ENCODE data around the gene C16orf74. TPM values are rescaled to one million over a fixed set of nuclear protein-coding genes. Genes with fewer than 3 reads are reported as not detected.

C16orf74 gene
- total RNA-seq (2014; rRNA removed; shearing (Covaris generic)): 7.7 and 20.8 TPM in 2 replicates

GRCh38 chr16:85750827-85751697 lies at the start of gene C16orf74:
C16orf74 (minus strand) TSS chr16:85751096; CDS start chr16:85735217, 15,879 bp downstream.
- H3K4me3 ChIP-seq: peak within 1 kb of the TSS; percentile 84
- H3K36me3 ChIP-seq: no peaks in the 10 kb centered on the region; the same call in 1 of the 2 replicates
- no peaks in the 10 kb centered on the region; the same call in 1 of the 2 replicates for H3K9me3 ChIP-seq (replicated peaks)
- DNase-seq (ENCODE audit: low read depth in 1 of 2, low spot score in 2 of 2): peak in 1 of 2 experiments; percentile 33
- H3K4me1 ChIP-seq (replicated peaks): peaks cover 41% of the 10 kb centered on the region
- H3K27ac ChIP-seq: no peak within 1 kb of the TSS; the same call in 1 of the 2 replicates
- H3K27me3 ChIP-seq (replicated peaks): no peaks in the 10 kb centered on the region

DNA sequence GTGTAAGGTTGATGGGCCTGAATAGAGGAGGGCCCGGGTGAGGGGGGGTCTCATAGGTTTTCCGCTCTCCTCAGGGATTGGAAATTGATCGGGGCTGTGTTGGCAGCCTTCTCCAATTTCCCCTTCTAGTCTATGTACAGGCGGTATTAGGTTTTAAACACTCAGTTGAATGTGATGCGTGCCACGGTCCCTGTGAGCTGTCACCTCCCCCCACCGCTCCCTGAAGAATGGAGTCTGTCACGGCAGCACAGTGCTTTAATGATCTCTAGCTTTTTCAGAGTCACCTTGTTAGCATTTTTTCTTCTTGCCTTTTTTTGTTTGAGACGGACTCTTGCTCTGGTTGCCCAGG lies 49.4 kb upstream of the C16orf74 start:
- peak overlapping the region; percentile 96 for H3K4me3 ChIP-seq
- H3K4me1 ChIP-seq (replicated peaks): peaks cover 9% of the 10 kb centered on the region
- DNase-seq (ENCODE audit: low read depth in 1 of 2, low spot score in 2 of 2): peak in 1 of 2 experiments; percentile 68
- peaks cover 82% of the 10 kb centered on the region for H3K36me3 ChIP-seq
- H3K27ac ChIP-seq: peak overlapping the region; percentile 93
- 0 out of 2 replicates have a peak, but pooled peaks cover 2% of the 10 kb centered on the region for H3K9me3 ChIP-seq (replicated peaks)
- H3K27me3 ChIP-seq (replicated peaks): no peaks in the 10 kb centered on the region

DNA sequence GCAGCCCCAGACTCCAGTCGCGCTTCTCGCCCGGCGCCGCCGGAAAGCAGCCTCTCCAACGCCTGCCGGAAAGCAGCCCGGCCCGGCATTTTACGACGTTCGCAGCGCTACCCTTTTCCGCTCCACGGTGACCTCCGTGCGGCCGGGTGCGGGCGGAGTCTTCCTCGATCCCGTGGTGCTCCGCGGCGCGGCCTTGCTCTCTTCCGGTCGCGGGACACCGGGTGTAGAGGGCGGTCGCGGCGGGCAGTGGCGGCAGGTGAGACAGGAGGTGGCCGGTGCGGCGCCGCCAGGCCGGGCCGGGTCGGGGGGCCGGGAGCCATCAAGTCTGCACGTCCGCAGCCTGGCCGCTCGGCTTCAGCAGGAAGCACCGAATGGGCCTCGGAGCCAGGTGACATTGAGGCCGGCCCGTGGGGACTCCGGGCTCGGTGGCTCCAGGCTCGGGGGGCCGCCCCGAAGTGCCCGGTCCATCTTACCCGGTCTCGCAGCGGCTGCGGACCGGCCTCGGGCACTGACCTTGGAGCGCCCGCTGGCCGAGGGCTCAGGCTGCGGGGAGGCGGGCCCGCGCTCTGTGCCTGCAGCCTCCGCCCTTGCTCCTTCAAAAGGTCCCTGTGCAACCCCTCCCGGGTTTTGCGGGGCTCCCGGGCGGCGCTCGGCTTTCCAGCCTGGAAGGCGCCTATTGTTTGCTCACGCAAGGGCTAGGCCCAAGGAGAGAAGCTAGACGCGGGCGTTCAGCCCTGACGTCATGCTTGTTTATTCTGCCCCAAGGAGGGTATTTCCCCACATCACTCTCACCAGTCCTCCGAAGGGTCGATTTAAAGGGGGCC lies 48.8 kb upstream of the C16orf74 start, which contains the start of the genes COX4I1 and EMC8:
TSS of gene COX4I1 (plus strand) at position 199 of the 824 bp plus-strand sequence. CDS start 1,511 bp downstream, outside the sequence.
TSS of gene EMC8 (minus strand) at position 48 of the 824 bp plus-strand sequence. CDS start 249 bp downstream, outside the sequence.
- Histone ChIP-seq H3K27me3 (replicated peaks) (no peaks in the 10 kb centered on the region), H3K27ac (peak within 1 kb of the TSS; percentile 93), H3K9me3 (replicated peaks) (0 out of 2 replicates have a peak, but pooled peaks cover 2% of the 10 kb centered on the region), H3K4me3 (peak within 1 kb of the TSS; percentile 96), H3K36me3 (peaks cover 82% of the 10 kb centered on the region), H3K4me1 (replicated peaks) (peaks cover 9% of the 10 kb centered on the region)
- DNase-seq (ENCODE audit: low read depth in 1 of 2, low spot score in 2 of 2): peak; percentile 89 to 95

DNA sequence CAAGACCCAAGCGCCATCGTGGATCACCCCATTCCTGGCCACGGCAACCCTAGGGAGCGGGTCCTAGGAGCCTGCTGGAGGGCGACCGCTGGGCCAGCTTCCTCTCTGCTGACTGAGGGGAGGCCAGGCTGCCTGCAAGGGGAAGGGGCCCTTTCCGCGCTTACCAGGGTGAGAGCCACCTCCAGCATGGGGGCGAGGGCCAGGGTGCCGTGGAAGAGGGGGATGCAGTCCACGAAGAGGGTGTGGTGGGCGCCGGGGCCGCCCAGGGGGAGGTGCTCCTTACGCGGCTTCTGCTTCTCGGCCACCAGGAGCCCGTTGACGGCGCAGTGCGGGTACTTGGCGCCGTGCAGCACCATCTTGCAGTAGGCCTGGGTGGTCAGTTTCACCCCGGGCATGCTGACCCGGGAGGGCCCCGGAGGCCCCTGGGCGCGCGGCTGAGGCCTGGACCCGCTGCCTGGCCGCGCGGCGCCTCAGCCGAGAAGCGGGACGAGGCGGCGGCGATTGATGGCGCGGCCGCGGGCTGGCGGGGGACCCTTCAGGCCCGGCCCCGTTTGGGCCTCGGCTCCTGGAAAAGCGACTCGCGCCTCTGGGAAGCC lies 48.1 kb upstream of the C16orf74 start:
- H3K36me3 ChIP-seq: peaks cover 82% of the 10 kb centered on the region

GRCh38 chr16:85798283-85798776 lies 47.4 kb upstream of the C16orf74 start:
- H3K4me3 ChIP-seq: peak overlapping the region; percentile 96
- peaks cover 82% of the 10 kb centered on the region for H3K36me3 ChIP-seq
- peaks cover 9% of the 10 kb centered on the region for H3K4me1 ChIP-seq (replicated peaks)
- H3K9me3 ChIP-seq (replicated peaks): 0 out of 2 replicates have a peak, but pooled peaks cover 2% of the 10 kb centered on the region
- H3K27ac ChIP-seq: peak overlapping the region; percentile 93; the same call in 1 of the 2 replicates
- H3K27me3 ChIP-seq (replicated peaks): no peaks in the 10 kb centered on the region
- DNase-seq (ENCODE audit: low read depth in 1 of 2, low spot score in 2 of 2): no peak

More for the DNA sequence above, 48.1 kb upstream of the C16orf74 start:
- Histone ChIP-seq H3K9me3 (replicated peaks) (0 out of 2 replicates have a peak, but pooled peaks cover 2% of the 10 kb centered on the region), H3K4me3 (peak overlapping the region; percentile 96), H3K27me3 (replicated peaks) (no peaks in the 10 kb centered on the region), H3K27ac (peak overlapping the region; percentile 93), H3K4me1 (replicated peaks) (peaks cover 9% of the 10 kb centered on the region)
- no peak for DNase-seq (ENCODE audit: low read depth in 1 of 2, low spot score in 2 of 2)

GRCh38 chr16:85796599-85796998 lies 45.7 kb upstream of the C16orf74 start:
- no peak for DNase-seq (ENCODE audit: low read depth in 1 of 2, low spot score in 2 of 2)
- Histone ChIP-seq H3K27ac (no peak overlapping the region), H3K36me3 (peaks cover 82% of the 10 kb centered on the region), H3K27me3 (replicated peaks) (no peaks in the 10 kb centered on the region), H3K9me3 (replicated peaks) (0 out of 2 replicates have a peak, but pooled peaks cover 2% of the 10 kb centered on the region), H3K4me1 (replicated peaks) (peaks cover 9% of the 10 kb centered on the region), H3K4me3 (no peak overlapping the region)

DNA sequence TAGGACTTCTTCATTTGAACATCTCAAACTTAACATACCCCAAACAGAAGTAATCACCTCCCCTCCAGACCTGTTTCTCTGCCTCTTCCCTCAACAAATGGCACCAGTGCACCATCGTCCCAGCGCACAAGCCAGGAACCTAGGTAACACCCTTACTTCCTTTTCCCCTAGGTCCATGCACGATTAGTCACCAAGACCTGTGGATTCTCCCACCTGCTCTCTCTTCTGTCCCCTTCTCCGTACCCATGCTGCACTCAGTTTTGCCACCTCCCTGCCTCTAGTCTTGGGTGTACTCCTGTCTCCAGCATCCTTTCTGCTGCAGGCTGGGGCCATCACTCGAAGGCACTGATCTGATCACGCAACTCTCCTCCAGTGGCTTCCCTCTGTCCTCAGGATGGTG lies 45.3 kb upstream of the C16orf74 start:
- no peak overlapping the region for H3K4me3 ChIP-seq
- H3K27ac ChIP-seq: no peak overlapping the region
- DNase-seq (ENCODE audit: low read depth in 1 of 2, low spot score in 2 of 2): no peak
- peaks cover 9% of the 10 kb centered on the region for H3K4me1 ChIP-seq (replicated peaks)
- 0 out of 2 replicates have a peak, but pooled peaks cover 2% of the 10 kb centered on the region for H3K9me3 ChIP-seq (replicated peaks)
- no peaks in the 10 kb centered on the region for H3K27me3 ChIP-seq (replicated peaks)
- H3K36me3 ChIP-seq: peaks cover 82% of the 10 kb centered on the region

DNA sequence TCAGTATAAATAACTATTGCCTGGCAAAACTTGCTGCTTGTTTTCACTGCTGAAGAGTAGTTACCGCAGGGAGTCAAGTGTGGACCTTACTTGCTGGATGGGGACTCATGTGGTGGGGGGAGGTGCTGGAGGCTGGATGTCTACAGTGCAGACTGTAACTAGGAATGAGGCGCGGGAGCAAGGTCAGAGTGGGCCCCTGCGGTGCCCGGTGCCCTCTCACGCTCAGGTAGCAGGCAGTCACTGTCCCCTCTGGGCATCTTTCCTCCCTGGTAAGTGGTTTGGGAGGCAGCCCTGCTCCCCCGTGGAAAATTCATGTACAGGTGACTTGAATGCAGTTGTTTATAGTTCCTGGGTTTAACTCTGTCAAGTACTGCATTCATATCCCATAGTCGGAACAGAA lies 43.8 kb upstream of the C16orf74 start:
- Histone ChIP-seq H3K27me3 (replicated peaks) (no peaks in the 10 kb centered on the region), H3K4me1 (replicated peaks) (peaks cover 5% of the 10 kb centered on the region; the same call in 1 of the 2 replicates), H3K9me3 (replicated peaks) (0 out of 2 replicates have a peak, but pooled peaks cover 2% of the 10 kb centered on the region), H3K4me3 (no peak overlapping the region), H3K36me3 (peaks cover 84% of the 10 kb centered on the region), H3K27ac (no peak overlapping the region)
- DNase-seq (ENCODE audit: low read depth in 1 of 2, low spot score in 2 of 2): no peak

- Histone ChIP-seq H3K4me1 (replicated peaks) (peaks cover 5% of the 10 kb centered on the region; the same call in 1 of the 2 replicates), H3K9me3 (replicated peaks) (no peaks in the 10 kb centered on the region), H3K27me3 (replicated peaks) (no peaks in the 10 kb centered on the region), H3K36me3 (peaks cover 82% of the 10 kb centered on the region), H3K4me3 (no peak overlapping the region), H3K27ac (no peak overlapping the region)
- no peak for DNase-seq (ENCODE audit: low read depth in 1 of 2, low spot score in 2 of 2)
Observed at GRCh38 chr16:85793662-85794298, 42.9 kb upstream of the C16orf74 start.

DNA sequence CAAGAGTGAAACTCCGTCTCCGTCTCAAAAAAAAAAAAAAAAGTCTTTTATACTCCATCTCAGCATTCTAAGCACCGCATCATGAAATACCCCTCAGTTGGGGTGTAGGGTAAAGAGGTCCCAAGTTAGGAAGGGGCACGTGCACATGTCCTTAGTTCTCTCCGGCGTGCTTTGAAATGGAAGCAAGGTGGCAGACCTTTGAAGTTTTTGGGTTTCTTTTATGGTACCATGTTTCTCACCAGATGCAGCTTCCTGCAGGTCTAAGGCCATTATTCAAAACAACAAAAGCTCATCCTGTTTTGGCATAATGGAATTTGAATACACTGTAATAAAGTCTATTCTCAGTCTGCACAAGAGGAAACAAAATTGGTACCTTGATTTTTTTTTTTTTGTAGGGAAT lies 38.9 kb upstream of the C16orf74 start:
- H3K36me3 ChIP-seq: peaks cover 91% of the 10 kb centered on the region
- no peaks in the 10 kb centered on the region for H3K4me1 ChIP-seq (replicated peaks)
- H3K9me3 ChIP-seq (replicated peaks): no peaks in the 10 kb centered on the region
- no peak overlapping the region for H3K27ac ChIP-seq
- H3K4me3 ChIP-seq: no peak overlapping the region
- no peak for DNase-seq (ENCODE audit: low read depth in 1 of 2, low spot score in 2 of 2)
- H3K27me3 ChIP-seq (replicated peaks): no peaks in the 10 kb centered on the region

DNA sequence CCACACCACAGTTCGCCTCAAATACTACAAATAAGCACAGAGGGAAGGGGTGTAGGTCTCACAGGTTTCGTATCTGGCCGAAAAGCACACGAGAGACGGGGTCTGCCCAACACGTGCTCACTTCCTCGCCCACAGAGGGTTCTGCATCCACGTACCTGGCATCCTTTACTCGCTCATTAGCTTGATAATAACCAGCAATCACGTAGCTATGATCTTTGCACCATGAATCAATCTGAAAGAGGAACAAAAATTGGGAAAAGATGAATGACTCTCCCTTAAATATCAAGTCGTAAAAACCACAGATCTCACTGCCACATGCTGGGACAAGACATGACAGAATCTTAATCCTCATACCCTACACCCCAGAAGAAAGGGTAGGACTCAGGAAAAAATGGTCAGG lies 37.9 kb upstream of the C16orf74 start:
- no peak overlapping the region for H3K4me3 ChIP-seq
- no peak overlapping the region for H3K27ac ChIP-seq
- H3K36me3 ChIP-seq: peaks cover 84% of the 10 kb centered on the region
- no peak for DNase-seq (ENCODE audit: low read depth in 1 of 2, low spot score in 2 of 2)
- no peaks in the 10 kb centered on the region for H3K27me3 ChIP-seq (replicated peaks)
- no peaks in the 10 kb centered on the region for H3K4me1 ChIP-seq (replicated peaks)
- H3K9me3 ChIP-seq (replicated peaks): no peaks in the 10 kb centered on the region

GRCh38 chr16:85785927-85786326 lies 35.0 kb upstream of the C16orf74 start:
- Histone ChIP-seq H3K9me3 (replicated peaks) (no peaks in the 10 kb centered on the region), H3K4me1 (replicated peaks) (no peaks in the 10 kb centered on the region), H3K4me3 (no peak overlapping the region), H3K27me3 (replicated peaks) (no peaks in the 10 kb centered on the region), H3K27ac (no peak overlapping the region), H3K36me3 (peaks cover 76% of the 10 kb centered on the region)
- DNase-seq (ENCODE audit: low read depth in 1 of 2, low spot score in 2 of 2): no peak

Measured in SJSA1 (cell line).